ENCODE data around the gene RAP1GDS1. TPM values are rescaled to one million over a fixed set of nuclear protein-coding genes. Genes with fewer than 3 reads are reported as not detected.

RAP1GDS1 gene
- total and polyA plus RNA-seq, 8 donors, result 30.7 to 49.1 (median 35.3) TPM

- DNase-seq (no peak), ATAC-seq (no peak)
- Histone ChIP-seq H3K9me3 (no peaks in the 10 kb centered on the region), H3K4me3 (no peak overlapping the region), H3K36me3 (peaks cover 0 to 16% of the 10 kb centered on the region in 2 donors), H3K27ac (no peak overlapping the region), H3K27me3 (no peaks in the 10 kb centered on the region), H3K4me1 (peaks cover 0 to 6% of the 10 kb centered on the region in 2 donors)
- intact Hi-C loops (cut with DNase I), result no loop called here
- TF ChIP-seq CTCF (IDR thresholded peaks at IDR 0.05), result no peak
Measured at GRCh38 chr4:98293104-98293887, 32.1 kb downstream of the RAP1GDS1 start.

- H3K4me3 ChIP-seq, result no peak overlapping the region
- no peak for ATAC-seq
- TF ChIP-seq CTCF (IDR thresholded peaks at IDR 0.05), result no peak
- H3K27ac ChIP-seq, result no peak overlapping the region
- intact Hi-C loops (cut with DNase I), result no loop called here
- no peaks in the 10 kb centered on the region for H3K27me3 ChIP-seq
- peaks cover 0 to 21% of the 10 kb centered on the region in 2 donors for H3K36me3 ChIP-seq
- H3K4me1 ChIP-seq, result no peaks in the 10 kb centered on the region
- H3K9me3 ChIP-seq, result peaks cover 0 to 15% of the 10 kb centered on the region in 2 donors
- no peak for DNase-seq
Measured at GRCh38 chr4:98298022-98298421, 36.8 kb downstream of the RAP1GDS1 start.

- Histone ChIP-seq H3K36me3 (peaks cover 0 to 6% of the 10 kb centered on the region in 2 donors), H3K27ac (no peak overlapping the region), H3K4me3 (no peak overlapping the region), H3K4me1 (no peaks in the 10 kb centered on the region), H3K27me3 (no peaks in the 10 kb centered on the region), H3K9me3 (peaks cover 0 to 30% of the 10 kb centered on the region in 2 donors)
- intact Hi-C loops (cut with DNase I), result no loop called here
- no peak for TF ChIP-seq CTCF (IDR thresholded peaks at IDR 0.05)
- DNase-seq (no peak), ATAC-seq (no peak)
Measured at GRCh38 chr4:98300706-98301105, 39.5 kb downstream of the RAP1GDS1 start.

GRCh38 chr4:98305576-98305975 lies 44.4 kb downstream of the RAP1GDS1 start:
- no peaks in the 10 kb centered on the region for H3K4me1 ChIP-seq
- no peaks in the 10 kb centered on the region for H3K27me3 ChIP-seq
- H3K4me3 ChIP-seq, result no peak overlapping the region
- H3K27ac ChIP-seq, result no peak overlapping the region
- H3K36me3 ChIP-seq, result peaks cover 0 to 6% of the 10 kb centered on the region in 2 donors
- peaks cover 0 to 30% of the 10 kb centered on the region in 2 donors for H3K9me3 ChIP-seq
- intact Hi-C loops (cut with DNase I), result no loop called here
- no peak for ATAC-seq
- no peak for TF ChIP-seq CTCF (IDR thresholded peaks at IDR 0.05)
- DNase-seq, result no peak

GRCh38 chr4:98310867-98311266 lies 49.7 kb downstream of the RAP1GDS1 start:
- H3K27me3 ChIP-seq, result no peaks in the 10 kb centered on the region
- no peak overlapping the region for H3K4me3 ChIP-seq
- DNase-seq, result no peak
- H3K4me1 ChIP-seq, result no peaks in the 10 kb centered on the region
- H3K9me3 ChIP-seq, result no peaks in the 10 kb centered on the region
- ATAC-seq, result no peak
- H3K36me3 ChIP-seq, result no peaks in the 10 kb centered on the region
- no peak for TF ChIP-seq CTCF (IDR thresholded peaks at IDR 0.05)
- H3K27ac ChIP-seq, result no peak overlapping the region
- intact Hi-C loops (cut with DNase I), result no loop called here
